Thyroid gland (tissue), 4 donors: ENCODE results near the gene PPIL4.

Source experiments
- POLR2A ChIP-seq, 2 donors: fragments of 450-650 bp; IDR thresholded peaks; one replicate each; pipeline ENCODE4 v1.6.1; 2017; ENCODE audit warnings: antibody characterized with exemption in 2 of 2, mild to moderate bottlenecking in 2 of 2, moderate library complexity in 1 of 2
- TF ChIP-seq, protein P1 (sequence below), 6 experiments: fragments of 200-600 bp in 3 of 6; fragments of 450-650 bp in 3 of 6; sonication (generic) in 3 of 6; IDR thresholded peaks; one replicate each; pipeline ENCODE4 v1.5.1; 2016 to 2019; ENCODE audit warnings: antibody characterized with exemption in 6 of 6, mild to moderate bottlenecking in 2 of 6, inconsistent platforms in 1 of 6, moderate library complexity in 1 of 6

DNA sequence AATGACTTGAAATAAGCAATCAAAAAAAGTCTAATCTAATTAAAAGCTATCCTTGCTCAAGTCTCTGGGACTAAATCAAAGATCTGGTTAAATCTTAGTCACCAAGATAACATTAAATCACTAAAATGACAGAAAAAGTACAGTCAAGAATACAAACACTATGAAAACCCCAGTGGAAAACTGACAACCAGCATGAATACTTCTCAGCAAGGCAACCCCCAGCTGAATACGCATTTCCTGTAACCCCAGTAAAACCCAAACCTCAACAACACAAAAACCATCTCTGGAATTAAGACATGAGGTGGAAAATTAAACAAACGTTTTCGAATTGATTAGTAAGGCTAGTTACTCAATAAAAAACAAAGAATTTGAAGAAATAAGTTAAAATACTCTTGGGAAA lies 37.4 kb downstream of the PPIL4 start:
- TF ChIP-seq, protein P1, sequence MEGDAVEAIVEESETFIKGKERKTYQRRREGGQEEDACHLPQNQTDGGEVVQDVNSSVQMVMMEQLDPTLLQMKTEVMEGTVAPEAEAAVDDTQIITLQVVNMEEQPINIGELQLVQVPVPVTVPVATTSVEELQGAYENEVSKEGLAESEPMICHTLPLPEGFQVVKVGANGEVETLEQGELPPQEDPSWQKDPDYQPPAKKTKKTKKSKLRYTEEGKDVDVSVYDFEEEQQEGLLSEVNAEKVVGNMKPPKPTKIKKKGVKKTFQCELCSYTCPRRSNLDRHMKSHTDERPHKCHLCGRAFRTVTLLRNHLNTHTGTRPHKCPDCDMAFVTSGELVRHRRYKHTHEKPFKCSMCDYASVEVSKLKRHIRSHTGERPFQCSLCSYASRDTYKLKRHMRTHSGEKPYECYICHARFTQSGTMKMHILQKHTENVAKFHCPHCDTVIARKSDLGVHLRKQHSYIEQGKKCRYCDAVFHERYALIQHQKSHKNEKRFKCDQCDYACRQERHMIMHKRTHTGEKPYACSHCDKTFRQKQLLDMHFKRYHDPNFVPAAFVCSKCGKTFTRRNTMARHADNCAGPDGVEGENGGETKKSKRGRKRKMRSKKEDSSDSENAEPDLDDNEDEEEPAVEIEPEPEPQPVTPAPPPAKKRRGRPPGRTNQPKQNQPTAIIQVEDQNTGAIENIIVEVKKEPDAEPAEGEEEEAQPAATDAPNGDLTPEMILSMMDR (IDR thresholded peaks at IDR 0.05): no peak
- no peak for TF ChIP-seq POLR2A (IDR thresholded peaks at IDR 0.05)
